Astrocyte (in vitro differentiated cells and primary cell): ENCODE data around the gene TPD52L1. TPM values are rescaled to one million over a fixed set of nuclear protein-coding genes. Genes with fewer than 3 reads are reported as not detected.

Experiments used
- DNase-seq: peaks from one replicate; pipeline ENCODE4 v3.0.0-alpha.2; 2010; ENCODE audit warnings: low read depth
- FAIRE-seq: peaks from 2 replicates; lab custom pipeline; 2011; peaks lifted over from hg19 to GRCh38; lab: Jason Lieb, UNC
- H2AFZ ChIP-seq: 2 replicates; pipeline ENCODE4 v1.6.0; 2012; ENCODE audit warnings: low read depth, low read length, inconsistent platforms
- H3K27ac ChIP-seq: 2 replicates; pipeline ENCODE4 v1.5.1; 2011; ENCODE audit warnings: low read depth, low read length, inconsistent platforms
- H3K27me3 ChIP-seq: 2 replicates; pipeline ENCODE4 v1.6.0; 2011; ENCODE audit warnings: low read length, inconsistent platforms; ENCODE audit not compliant: insufficient read depth
- H3K36me3 ChIP-seq: 2 replicates; pipeline ENCODE4 v1.5.1; 2011; ENCODE audit warnings: low read length, inconsistent platforms; ENCODE audit not compliant: insufficient read depth
- H3K4me1 ChIP-seq: 2 replicates; pipeline ENCODE4 v1.5.1; 2011; ENCODE audit warnings: low read length, inconsistent platforms; ENCODE audit not compliant: insufficient read depth
- H3K4me2 ChIP-seq: 2 replicates; pipeline ENCODE4 v1.6.0; 2012; ENCODE audit warnings: low read length, inconsistent platforms
- H3K4me3 ChIP-seq: 2 replicates; pipeline ENCODE4 v1.5.1; 2011; ENCODE audit warnings: low read depth, mild to moderate bottlenecking, low read length, inconsistent platforms; ENCODE audit not compliant: insufficient read depth
- H3K79me2 ChIP-seq: 2 replicates; pipeline ENCODE4 v1.6.0; 2012; ENCODE audit warnings: mild to moderate bottlenecking, low read length, inconsistent platforms; ENCODE audit not compliant: insufficient read depth
- H3K9ac ChIP-seq: 2 replicates; pipeline ENCODE4 v1.6.0; 2012; ENCODE audit warnings: mild to moderate bottlenecking, low read length, inconsistent platforms
- H3K9me3 ChIP-seq: 2 replicates; pipeline ENCODE4 v1.5.1; 2012; ENCODE audit warnings: low read depth, mild to moderate bottlenecking, low read length, inconsistent platforms; ENCODE audit not compliant: insufficient read depth
- H4K20me1 ChIP-seq: 2 replicates; pipeline ENCODE4 v1.6.0; 2012; ENCODE audit warnings: low read length, inconsistent platforms; ENCODE audit not compliant: insufficient read depth
- H3K27ac Mint-ChIP-seq: one replicate; pipeline ENCODE4 v1.8.0; 2021; ENCODE audit warnings: mild to moderate bottlenecking, mixed read lengths; ENCODE audit not compliant: unreplicated experiment
- H3K27me3 Mint-ChIP-seq: one replicate; pipeline ENCODE4 v1.8.0; 2021; ENCODE audit warnings: low read depth, mixed read lengths; ENCODE audit not compliant: unreplicated experiment
- H3K36me3 Mint-ChIP-seq: one replicate; pipeline ENCODE4 v1.8.0; 2021; ENCODE audit warnings: low read depth, mixed read lengths; ENCODE audit not compliant: unreplicated experiment
- H3K4me1 Mint-ChIP-seq: one replicate; pipeline ENCODE4 v1.8.0; 2021; ENCODE audit warnings: low read depth, mixed read lengths; ENCODE audit not compliant: unreplicated experiment
- H3K4me3 Mint-ChIP-seq: one replicate; pipeline ENCODE4 v1.8.0; 2021; ENCODE audit warnings: mild to moderate bottlenecking, moderate library complexity, mixed read lengths; ENCODE audit not compliant: unreplicated experiment
- H3K9me3 Mint-ChIP-seq: one replicate; pipeline ENCODE4 v1.8.0; 2021; ENCODE audit warnings: mild to moderate bottlenecking, mixed read lengths; ENCODE audit not compliant: unreplicated experiment
- CTCF ChIP-seq: IDR thresholded peaks from 2 replicates; pipeline ENCODE4 v1.5.1; 2011; ENCODE audit warnings: low read depth, mild to moderate bottlenecking, inconsistent platforms, low read length, moderate library complexity; ENCODE audit not compliant: insufficient read depth
- EZH2 ChIP-seq: IDR thresholded peaks from 2 replicates; pipeline ENCODE4 v1.6.1; 2012; ENCODE audit warnings: mild to moderate bottlenecking, low read length, inconsistent platforms; ENCODE audit not compliant: insufficient read depth
- total RNA-seq: library from RNA; stranded (reverse); gene quantifications from 2 replicates; pipeline ENCODE4 v1.2.1, GENCODE V29; 2021

The TPD52L1 gene
- total RNA-seq, 1 donor from 2014 or later: 32.8 TPM

DNA sequence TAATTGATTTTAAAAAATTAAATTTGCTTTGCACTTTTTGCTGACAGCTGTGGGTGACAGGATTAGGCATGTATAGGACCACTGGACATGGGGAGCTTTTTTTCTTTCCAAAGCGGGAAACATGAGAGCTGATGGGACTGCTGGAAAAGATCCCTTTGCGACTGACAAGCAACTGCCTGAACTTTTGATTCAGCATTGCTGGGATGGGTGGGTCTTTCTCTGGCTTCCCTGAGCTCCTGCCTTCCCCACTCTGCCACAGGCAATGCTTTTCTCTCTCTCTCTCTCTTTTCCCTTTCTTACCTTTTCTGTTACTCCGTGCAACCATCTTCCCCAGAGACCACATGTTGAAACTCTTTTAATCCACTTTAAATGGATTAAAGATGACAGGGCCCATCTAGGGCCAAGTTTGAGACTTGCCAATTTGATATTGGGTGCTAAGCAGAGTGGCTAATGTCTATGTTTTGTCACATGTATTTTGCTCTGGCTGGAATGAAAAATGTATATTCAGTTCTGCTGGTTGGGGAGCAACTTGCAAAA is 33.5 kb upstream of the TPD52L1 start:
- no peaks in the 10 kb centered on the region for H4K20me1 ChIP-seq
- H3K79me2 ChIP-seq: no peaks in the 10 kb centered on the region
- H3K4me1 ChIP-seq: peaks cover 5% of the 10 kb centered on the region
- TF ChIP-seq EZH2: no peak
- TF ChIP-seq CTCF: no peak
- Mint-ChIP-seq H3K27ac (no peak overlapping the region), H3K4me1 (peaks cover 13% of the 10 kb centered on the region), H3K9me3 (peaks cover 5% of the 10 kb centered on the region), H3K36me3 (peaks cover 2% of the 10 kb centered on the region), H3K4me3 (no peak overlapping the region), H3K27me3 (no peaks in the 10 kb centered on the region)
- H2AFZ ChIP-seq: no peak overlapping the region
- no peak overlapping the region for H3K4me2 ChIP-seq
- DNase-seq (no peak), FAIRE-seq (no peak)
- no peak overlapping the region for H3K27ac ChIP-seq
- no peaks in the 10 kb centered on the region for H3K36me3 ChIP-seq
- H3K27me3 ChIP-seq: no peaks in the 10 kb centered on the region
- no peak overlapping the region for H3K9ac ChIP-seq
- H3K4me3 ChIP-seq: no peak overlapping the region
- H3K9me3 ChIP-seq: no peaks in the 10 kb centered on the region

GRCh38 chr6:125121894-125122293 is 31.7 kb upstream of the TPD52L1 start:
- Histone ChIP-seq H3K9ac (no peak overlapping the region), H3K79me2 (no peaks in the 10 kb centered on the region), H3K4me3 (no peak overlapping the region), H3K36me3 (no peaks in the 10 kb centered on the region), H4K20me1 (no peaks in the 10 kb centered on the region), H3K9me3 (no peaks in the 10 kb centered on the region), H3K4me1 (peaks cover 5% of the 10 kb centered on the region), H3K4me2 (no peak overlapping the region), H3K27me3 (no peaks in the 10 kb centered on the region), H2AFZ (no peak overlapping the region), H3K27ac (no peak overlapping the region)
- H3K4me1 Mint-ChIP-seq: peaks cover 13% of the 10 kb centered on the region
- H3K4me3 Mint-ChIP-seq: no peak overlapping the region
- DNase-seq (no peak), FAIRE-seq (no peak)
- peaks cover 7% of the 10 kb centered on the region for H3K9me3 Mint-ChIP-seq
- no peak overlapping the region for H3K27ac Mint-ChIP-seq
- TF ChIP-seq EZH2 (no peak), CTCF (no peak)
- peaks cover 7% of the 10 kb centered on the region for H3K36me3 Mint-ChIP-seq
- H3K27me3 Mint-ChIP-seq: no peaks in the 10 kb centered on the region

- Histone ChIP-seq H3K9ac (no peak overlapping the region), H3K36me3 (no peaks in the 10 kb centered on the region), H4K20me1 (no peaks in the 10 kb centered on the region), H3K79me2 (no peaks in the 10 kb centered on the region), H3K4me1 (peaks cover 5% of the 10 kb centered on the region), H3K4me2 (no peak overlapping the region), H2AFZ (no peak overlapping the region), H3K9me3 (no peaks in the 10 kb centered on the region), H3K27ac (no peak overlapping the region), H3K4me3 (no peak overlapping the region), H3K27me3 (no peaks in the 10 kb centered on the region)
- no peaks in the 10 kb centered on the region for H3K27me3 Mint-ChIP-seq
- H3K9me3 Mint-ChIP-seq: peaks cover 7% of the 10 kb centered on the region
- H3K4me3 Mint-ChIP-seq: no peak overlapping the region
- H3K27ac Mint-ChIP-seq: no peak overlapping the region
- TF ChIP-seq EZH2: no peak
- TF ChIP-seq CTCF: no peak
- peaks cover 13% of the 10 kb centered on the region for H3K4me1 Mint-ChIP-seq
- FAIRE-seq (no peak), DNase-seq (no peak)
- H3K36me3 Mint-ChIP-seq: peaks cover 7% of the 10 kb centered on the region
Measured at GRCh38 chr6:125123051-125123450, 30.5 kb upstream of the TPD52L1 start.
